GM10248 (cell line): ENCODE results near the gene CRACDL.

Source experiments
- CTCF ChIA-PET: fragments of 300-600 bp; sonication (Branson Sonifier 250); formaldehyde crosslinking; extraction: SDS; loops from one replicate; lab custom pipeline; 2021; ENCODE audit warnings: antibody characterized with exemption; lab: Yijun Ruan, JAX
- POLR2A ChIA-PET: fragments of 350-650 bp; sonication (Branson Sonifier 250); formaldehyde crosslinking; extraction: SDS; loops from one replicate; lab custom pipeline; 2020; ENCODE audit warnings: antibody characterized with exemption; lab: Yijun Ruan, JAX
- DNase-seq: peaks from one replicate; pipeline ENCODE4 v3.0.0; 2012; ENCODE audit errors: extremely low spot score
- CTCF ChIP-seq: IDR thresholded peaks from 2 replicates; pipeline ENCODE4 v1.5.1; 2012; ENCODE audit warnings: mild to moderate bottlenecking, low read depth; ENCODE audit errors: extremely low read depth, missing control alignments, control extremely low read depth

CRACDL gene

GRCh38 chr2:98935777-98936352 is at the start of gene CRACDL:
CRACDL (minus strand) TSS chr2:98936225; CDS start chr2:98846800, 89,425 bp downstream.
- CTCF ChIA-PET, result no interaction called here
- POLR2A ChIA-PET, result no interaction called here
- no peak for DNase-seq
- TF ChIP-seq CTCF, result no peak

GRCh38 chr2:98975611-98976010 is 39.6 kb upstream of the CRACDL start:
- ChIA-PET CTCF (no interaction called here), POLR2A (no interaction called here)
- no peak for TF ChIP-seq CTCF
- no peak for DNase-seq

- POLR2A ChIA-PET, result no interaction called here
- TF ChIP-seq CTCF, result no peak
- CTCF ChIA-PET, result no interaction called here
- no peak for DNase-seq
These were observed 36.6 kb upstream of the CRACDL start for GRCh38 chr2:98972582-98973167.

- no peak for DNase-seq
- CTCF ChIA-PET, result interaction anchor here (1.3 to 1.7 kb wide), 2 partner anchors 11 to 12 kb away, joined by 4 read pairs; no protein-coding TSS in a partner anchor
- TF ChIP-seq CTCF, result no peak
- POLR2A ChIA-PET, result no interaction called here
These were observed 23.9 kb upstream of the CRACDL start for GRCh38 chr2:98959810-98960507.

GRCh38 chr2:98952966-98953365 is 16.9 kb upstream of the CRACDL start:
- TF ChIP-seq CTCF, result no peak
- POLR2A ChIA-PET, result no interaction called here
- CTCF ChIA-PET, result no interaction called here
- DNase-seq, result no peak

- CTCF ChIA-PET, result interaction anchor here (1.6 kb wide), 1 partner anchor 11 kb away, joined by 4 read pairs; no protein-coding TSS in a partner anchor
- POLR2A ChIA-PET, result no interaction called here
- DNase-seq, result no peak
- TF ChIP-seq CTCF, result no peak
These were observed 13.1 kb upstream of the CRACDL start for GRCh38 chr2:98948956-98949739.
